ENCODE measurements around the gene TUBGCP5.

DNA sequence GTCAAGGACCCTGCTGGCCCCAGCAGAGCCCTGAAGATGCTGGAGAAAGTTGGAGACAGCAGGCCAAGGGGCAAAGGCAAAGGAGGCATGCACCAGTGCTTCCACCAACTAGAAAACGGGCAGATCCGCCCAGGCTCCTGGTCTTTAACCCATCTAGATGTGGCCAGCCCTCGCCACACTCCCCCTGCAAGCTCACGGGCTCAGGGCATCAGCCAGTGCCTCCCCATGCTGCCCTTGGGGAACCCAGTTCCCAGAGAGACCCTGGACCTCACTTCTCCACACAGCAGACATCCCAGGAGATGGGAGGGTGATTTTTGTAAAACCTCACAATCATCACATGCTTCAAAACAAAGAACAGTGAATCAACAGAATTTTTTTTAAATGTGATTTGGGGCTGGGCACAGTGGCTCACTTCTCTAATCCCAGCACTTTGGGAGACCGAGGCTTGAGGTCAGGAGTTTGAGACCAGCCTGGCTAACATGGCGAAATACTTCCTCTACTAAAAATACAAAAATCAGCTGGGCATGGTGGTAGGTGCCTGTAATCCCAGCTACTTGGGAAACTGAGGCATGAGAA, 83.7 kb downstream of the TUBGCP5 start:
- TF ChIP-seq, protein P1, sequence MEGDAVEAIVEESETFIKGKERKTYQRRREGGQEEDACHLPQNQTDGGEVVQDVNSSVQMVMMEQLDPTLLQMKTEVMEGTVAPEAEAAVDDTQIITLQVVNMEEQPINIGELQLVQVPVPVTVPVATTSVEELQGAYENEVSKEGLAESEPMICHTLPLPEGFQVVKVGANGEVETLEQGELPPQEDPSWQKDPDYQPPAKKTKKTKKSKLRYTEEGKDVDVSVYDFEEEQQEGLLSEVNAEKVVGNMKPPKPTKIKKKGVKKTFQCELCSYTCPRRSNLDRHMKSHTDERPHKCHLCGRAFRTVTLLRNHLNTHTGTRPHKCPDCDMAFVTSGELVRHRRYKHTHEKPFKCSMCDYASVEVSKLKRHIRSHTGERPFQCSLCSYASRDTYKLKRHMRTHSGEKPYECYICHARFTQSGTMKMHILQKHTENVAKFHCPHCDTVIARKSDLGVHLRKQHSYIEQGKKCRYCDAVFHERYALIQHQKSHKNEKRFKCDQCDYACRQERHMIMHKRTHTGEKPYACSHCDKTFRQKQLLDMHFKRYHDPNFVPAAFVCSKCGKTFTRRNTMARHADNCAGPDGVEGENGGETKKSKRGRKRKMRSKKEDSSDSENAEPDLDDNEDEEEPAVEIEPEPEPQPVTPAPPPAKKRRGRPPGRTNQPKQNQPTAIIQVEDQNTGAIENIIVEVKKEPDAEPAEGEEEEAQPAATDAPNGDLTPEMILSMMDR (IDR thresholded peaks at IDR 0.05): no peak
- TF ChIP-seq POLR2A (IDR thresholded peaks at IDR 0.05) (no peak), POLR2AphosphoS5 (IDR thresholded peaks at IDR 0.05) (no peak)

Measured in sigmoid colon (tissue), 4 donors.